Liver (tissue), 3 donors: Measurements from ENCODE around the gene ECHS1.
"Not testable (repeated sequence)": the region's sequence is repeated elsewhere in the genome, so short reads cannot be mapped to it uniquely, and the experiment has no call there.

ENCODE experiments used
- CTCF ChIP-seq: fragments of 150-350 bp; IDR thresholded peaks from 2 replicates; pipeline ENCODE4 v1.5.1; 2017; ENCODE audit warnings: improper control_type of control experiment, low read depth, low read length; ENCODE audit not compliant: missing input control
- EGR1 ChIP-seq, 2 donors: IDR thresholded peaks; 2 replicates each; pipeline ENCODE4 v1.6.1; 2016 to 2018; ENCODE audit warnings: antibody characterized with exemption in 2 of 2, low read depth in 2 of 2
- FOXA1 ChIP-seq: IDR thresholded peaks from 2 replicates; pipeline ENCODE4 v1.6.1; 2016; ENCODE audit warnings: antibody characterized with exemption
- FOXA2 ChIP-seq: IDR thresholded peaks from 2 replicates; pipeline ENCODE4 v1.6.1; 2016; ENCODE audit warnings: antibody characterized with exemption
- GABPA ChIP-seq, 2 donors: IDR thresholded peaks in 1 of 2; conservative IDR thresholded peaks in 1 of 2; 2 replicates each; pipeline ENCODE4 v1.6.1; 2016; ENCODE audit warnings: antibody characterized with exemption in 2 of 2, mild to moderate bottlenecking in 1 of 2, moderate library complexity in 1 of 2
- HNF4A ChIP-seq, 2 donors: conservative IDR thresholded peaks; 2 replicates each; pipeline ENCODE4 v1.6.1; 2016; ENCODE audit warnings: antibody characterized with exemption in 2 of 2, mild to moderate bottlenecking in 2 of 2
- JUND ChIP-seq, 2 donors: IDR thresholded peaks; 2 replicates each; pipeline ENCODE4 v1.6.1; 2016; ENCODE audit warnings: antibody characterized with exemption in 2 of 2
- MAX ChIP-seq: IDR thresholded peaks from 2 replicates; pipeline ENCODE4 v1.6.1; 2016; ENCODE audit warnings: antibody characterized with exemption
- RAD21 ChIP-seq, 2 donors: IDR thresholded peaks; 2 replicates each; pipeline ENCODE4 v1.6.1; 2016; ENCODE audit warnings: antibody characterized with exemption in 2 of 2, mild to moderate bottlenecking in 2 of 2
- TAF1 ChIP-seq: conservative IDR thresholded peaks from 2 replicates; pipeline ENCODE4 v1.6.1; 2016; ENCODE audit warnings: antibody characterized with exemption, mild to moderate bottlenecking
- YY1 ChIP-seq: IDR thresholded peaks from 2 replicates; pipeline ENCODE4 v1.6.1; 2016; ENCODE audit warnings: antibody characterized with exemption, mild to moderate bottlenecking
- TF ChIP-seq, protein P1 (sequence below): IDR thresholded peaks from 2 replicates; pipeline ENCODE4 v1.6.1; 2016; ENCODE audit warnings: antibody characterized with exemption
- TF ChIP-seq, protein P2 (sequence below): IDR thresholded peaks from 2 replicates; pipeline ENCODE4 v1.6.1; 2016; ENCODE audit warnings: antibody characterized with exemption
- TF ChIP-seq, protein P3 (sequence below): IDR thresholded peaks from 2 replicates; pipeline ENCODE4 v1.6.1; 2016; ENCODE audit warnings: antibody characterized with exemption, mild to moderate bottlenecking
- donor health status: healthy.
- donor health status: healthy.

DNA sequence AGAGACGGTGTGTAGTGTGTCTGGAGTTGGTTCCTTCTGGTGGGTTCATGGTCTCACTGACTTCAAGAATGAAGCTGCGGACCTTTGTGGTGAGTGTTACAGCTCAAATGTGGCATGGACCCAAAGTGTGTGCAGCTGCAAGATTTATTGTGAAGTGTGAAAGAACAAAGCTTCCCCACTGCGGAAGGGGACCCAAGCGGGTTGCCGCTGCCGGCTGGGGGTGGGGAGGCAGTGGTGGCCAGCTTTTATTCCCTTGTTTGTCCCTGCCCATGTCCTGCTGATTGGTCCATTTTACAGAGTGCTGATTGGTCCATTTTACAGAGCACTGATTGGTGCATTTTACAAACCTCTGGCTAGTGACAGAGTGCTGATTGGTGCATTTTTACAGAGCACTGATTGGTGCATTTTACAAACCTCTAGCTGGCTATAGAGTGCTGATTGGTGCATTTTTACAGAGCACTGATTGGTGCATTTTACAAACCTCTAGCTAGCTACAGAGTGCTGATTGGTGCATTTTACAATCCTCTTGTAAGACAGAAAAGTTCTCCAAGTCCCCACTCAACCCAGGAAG lies 52.2 kb downstream of the ECHS1 start:
- TF ChIP-seq, protein P1, sequence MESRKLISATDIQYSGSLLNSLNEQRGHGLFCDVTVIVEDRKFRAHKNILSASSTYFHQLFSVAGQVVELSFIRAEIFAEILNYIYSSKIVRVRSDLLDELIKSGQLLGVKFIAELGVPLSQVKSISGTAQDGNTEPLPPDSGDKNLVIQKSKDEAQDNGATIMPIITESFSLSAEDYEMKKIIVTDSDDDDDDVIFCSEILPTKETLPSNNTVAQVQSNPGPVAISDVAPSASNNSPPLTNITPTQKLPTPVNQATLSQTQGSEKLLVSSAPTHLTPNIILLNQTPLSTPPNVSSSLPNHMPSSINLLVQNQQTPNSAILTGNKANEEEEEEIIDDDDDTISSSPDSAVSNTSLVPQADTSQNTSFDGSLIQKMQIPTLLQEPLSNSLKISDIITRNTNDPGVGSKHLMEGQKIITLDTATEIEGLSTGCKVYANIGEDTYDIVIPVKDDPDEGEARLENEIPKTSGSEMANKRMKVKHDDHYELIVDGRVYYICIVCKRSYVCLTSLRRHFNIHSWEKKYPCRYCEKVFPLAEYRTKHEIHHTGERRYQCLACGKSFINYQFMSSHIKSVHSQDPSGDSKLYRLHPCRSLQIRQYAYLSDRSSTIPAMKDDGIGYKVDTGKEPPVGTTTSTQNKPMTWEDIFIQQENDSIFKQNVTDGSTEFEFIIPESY = not testable (repeated sequence)
- TF ChIP-seq CTCF; RAD21 (IDR thresholded peaks at IDR 0.05); GABPA (IDR thresholded peaks at IDR 0.05 in 1 of 2, conservative IDR thresholded peaks at IDR 0.05 in 1 of 2); JUND (IDR thresholded peaks at IDR 0.05); FOXA1; YY1; MAX; TAF1; EGR1 (IDR thresholded peaks at IDR 0.05; ENCODE audit: low read depth in 2 of 2); HNF4A (conservative IDR thresholded peaks at IDR 0.05); FOXA2: not testable (repeated sequence)
- TF ChIP-seq, protein P2, sequence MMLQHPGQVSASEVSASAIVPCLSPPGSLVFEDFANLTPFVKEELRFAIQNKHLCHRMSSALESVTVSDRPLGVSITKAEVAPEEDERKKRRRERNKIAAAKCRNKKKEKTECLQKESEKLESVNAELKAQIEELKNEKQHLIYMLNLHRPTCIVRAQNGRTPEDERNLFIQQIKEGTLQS = not testable (repeated sequence)
- TF ChIP-seq, protein P3, sequence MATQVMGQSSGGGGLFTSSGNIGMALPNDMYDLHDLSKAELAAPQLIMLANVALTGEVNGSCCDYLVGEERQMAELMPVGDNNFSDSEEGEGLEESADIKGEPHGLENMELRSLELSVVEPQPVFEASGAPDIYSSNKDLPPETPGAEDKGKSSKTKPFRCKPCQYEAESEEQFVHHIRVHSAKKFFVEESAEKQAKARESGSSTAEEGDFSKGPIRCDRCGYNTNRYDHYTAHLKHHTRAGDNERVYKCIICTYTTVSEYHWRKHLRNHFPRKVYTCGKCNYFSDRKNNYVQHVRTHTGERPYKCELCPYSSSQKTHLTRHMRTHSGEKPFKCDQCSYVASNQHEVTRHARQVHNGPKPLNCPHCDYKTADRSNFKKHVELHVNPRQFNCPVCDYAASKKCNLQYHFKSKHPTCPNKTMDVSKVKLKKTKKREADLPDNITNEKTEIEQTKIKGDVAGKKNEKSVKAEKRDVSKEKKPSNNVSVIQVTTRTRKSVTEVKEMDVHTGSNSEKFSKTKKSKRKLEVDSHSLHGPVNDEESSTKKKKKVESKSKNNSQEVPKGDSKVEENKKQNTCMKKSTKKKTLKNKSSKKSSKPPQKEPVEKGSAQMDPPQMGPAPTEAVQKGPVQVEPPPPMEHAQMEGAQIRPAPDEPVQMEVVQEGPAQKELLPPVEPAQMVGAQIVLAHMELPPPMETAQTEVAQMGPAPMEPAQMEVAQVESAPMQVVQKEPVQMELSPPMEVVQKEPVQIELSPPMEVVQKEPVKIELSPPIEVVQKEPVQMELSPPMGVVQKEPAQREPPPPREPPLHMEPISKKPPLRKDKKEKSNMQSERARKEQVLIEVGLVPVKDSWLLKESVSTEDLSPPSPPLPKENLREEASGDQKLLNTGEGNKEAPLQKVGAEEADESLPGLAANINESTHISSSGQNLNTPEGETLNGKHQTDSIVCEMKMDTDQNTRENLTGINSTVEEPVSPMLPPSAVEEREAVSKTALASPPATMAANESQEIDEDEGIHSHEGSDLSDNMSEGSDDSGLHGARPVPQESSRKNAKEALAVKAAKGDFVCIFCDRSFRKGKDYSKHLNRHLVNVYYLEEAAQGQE = not testable (repeated sequence)
